Skeletal muscle satellite cell (primary cell): ENCODE data around the gene RIOK3.
A peak's percentile ranks its signal among the peaks of the same experiment; 100 is the strongest.
"Not testable (repeated sequence)": the region's sequence is repeated elsewhere in the genome, so short reads cannot be mapped to it uniquely, and the experiment has no call there.

ENCODE experiments used
- H3K27me3 ChIP-seq: 2 replicates; pipeline ENCODE4 v1.7.0; 2013; ENCODE audit warnings: low read length; ENCODE audit not compliant: control insufficient read depth, insufficient read depth
- H3K36me3 ChIP-seq: 2 replicates; pipeline ENCODE4 v1.7.0; 2013; ENCODE audit warnings: mild to moderate bottlenecking, control low read depth, low read length; ENCODE audit not compliant: insufficient read depth
- H3K4me1 ChIP-seq: 2 replicates; pipeline ENCODE4 v1.7.0; 2013; ENCODE audit warnings: low read length; ENCODE audit not compliant: control insufficient read depth, insufficient read depth
- H3K4me2 ChIP-seq: 2 replicates; pipeline ENCODE4 v1.7.0; 2013; ENCODE audit warnings: mild to moderate bottlenecking, low read length
- H3K4me3 ChIP-seq: 2 replicates; pipeline ENCODE4 v1.7.0; 2013; ENCODE audit warnings: low read length
- H3K9ac ChIP-seq: 2 replicates; pipeline ENCODE4 v1.7.0; 2013; ENCODE audit warnings: mild to moderate bottlenecking, low read depth, low read length, moderate library complexity
- H3K9me3 ChIP-seq: replicated peaks from 2 replicates; pipeline ENCODE4 v1.7.0; 2013; ENCODE audit warnings: mild to moderate bottlenecking, control low read depth, low read length

Gene RIOK3

DNA sequence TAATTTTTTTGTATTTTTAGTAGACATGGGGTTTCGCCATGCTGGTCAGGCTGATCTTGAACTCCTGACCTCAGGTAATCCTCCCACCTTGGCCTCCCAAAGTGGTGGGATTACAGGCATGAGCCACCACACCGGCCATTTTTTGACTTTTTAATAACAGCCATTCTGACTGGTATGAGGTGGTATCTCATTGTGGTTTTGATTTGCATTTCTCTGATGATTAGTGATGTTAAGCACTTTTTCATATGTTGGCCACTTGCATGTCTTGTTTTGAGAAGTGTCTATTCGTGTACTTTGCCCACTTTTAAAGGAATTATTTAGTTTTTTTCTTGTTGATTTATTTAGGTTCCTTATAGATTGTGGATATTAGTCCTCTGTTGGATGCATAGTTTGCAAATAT is 23.5 kb upstream of the RIOK3 start:
- not testable (repeated sequence) for H3K9me3 ChIP-seq, H3K36me3 ChIP-seq, H3K4me3 ChIP-seq, H3K4me2 ChIP-seq, H3K27me3 ChIP-seq, H3K9ac ChIP-seq, H3K4me1 ChIP-seq

DNA sequence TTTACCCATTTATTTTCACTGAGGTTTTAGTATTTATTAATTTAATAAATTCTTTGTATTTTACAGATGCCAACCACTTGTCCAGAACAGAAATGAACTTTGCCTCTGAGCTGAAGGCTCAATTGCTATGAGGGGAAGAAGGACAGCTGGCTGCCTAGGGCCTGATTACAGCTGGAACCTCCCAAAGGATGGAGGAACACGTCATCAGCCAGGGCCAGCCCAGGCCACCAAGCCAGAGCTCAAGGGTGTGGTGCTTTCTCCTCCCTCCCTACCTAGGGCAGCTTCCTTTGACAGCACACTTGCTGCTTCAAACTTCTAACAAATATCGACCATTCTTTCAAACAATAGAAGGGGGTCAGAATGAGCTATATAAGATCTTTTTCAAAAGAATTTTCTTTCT is 19.7 kb upstream of the RIOK3 start:
- no peaks in the 10 kb centered on the region for H3K27me3 ChIP-seq
- no peak overlapping the region for H3K4me2 ChIP-seq

DNA sequence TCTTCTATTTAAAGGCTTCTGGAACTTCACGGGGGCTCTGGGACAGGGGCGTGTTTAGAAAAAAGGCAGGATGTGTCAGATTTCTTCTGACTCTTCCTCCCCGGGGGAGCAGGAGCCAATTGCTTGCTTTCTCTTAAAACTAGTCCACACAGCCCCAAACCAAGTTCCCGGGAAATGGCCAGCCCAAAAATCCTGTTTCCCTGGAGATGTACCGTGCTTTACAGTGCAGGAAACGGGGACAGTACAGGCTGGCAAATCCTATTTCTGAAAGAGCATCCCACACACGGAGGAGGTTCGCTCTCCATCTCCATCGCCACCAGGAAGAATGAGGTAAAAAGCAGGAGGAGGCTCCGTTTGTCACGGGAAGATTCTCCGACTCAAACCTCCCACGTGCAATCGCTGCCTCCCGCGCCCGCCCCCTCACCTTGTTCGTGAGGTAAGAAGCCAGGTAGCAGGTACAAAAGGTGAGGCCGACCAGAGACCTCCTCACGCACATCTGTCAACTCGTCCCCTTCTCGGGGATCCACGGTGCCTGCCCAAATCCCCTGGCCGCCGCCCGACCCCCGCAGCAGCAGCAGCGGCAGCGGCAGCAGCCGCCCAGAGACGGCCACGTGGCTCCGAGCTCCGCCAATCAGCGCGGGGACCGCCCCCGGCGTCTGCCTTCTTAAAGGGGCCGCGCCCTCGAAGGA is 15.6 kb upstream of the RIOK3 start:
- Histone ChIP-seq H3K4me2 (peak overlapping the region; percentile 93), H3K36me3 (no peaks in the 10 kb centered on the region), H3K9me3 (no peaks in the 10 kb centered on the region), H3K9ac (peak overlapping the region; percentile 88), H3K4me1 (peaks cover 11% of the 10 kb centered on the region), H3K4me3 (peak overlapping the region; percentile 98), H3K27me3 (no peaks in the 10 kb centered on the region)

More for the DNA sequence above, 19.7 kb upstream of the RIOK3 start:
- no peak overlapping the region for H3K4me3 ChIP-seq
- no peaks in the 10 kb centered on the region for H3K9me3 ChIP-seq
- peaks cover 7% of the 10 kb centered on the region for H3K4me1 ChIP-seq
- H3K9ac ChIP-seq = no peak overlapping the region
- H3K36me3 ChIP-seq = peaks cover 5% of the 10 kb centered on the region

- Histone ChIP-seq H3K4me2 (peak overlapping the region; percentile 93), H3K4me1 (peaks cover 11% of the 10 kb centered on the region), H3K27me3 (no peaks in the 10 kb centered on the region), H3K4me3 (peak overlapping the region; percentile 98), H3K9ac (peak overlapping the region; percentile 88), H3K36me3 (no peaks in the 10 kb centered on the region), H3K9me3 (no peaks in the 10 kb centered on the region)
Observed at GRCh38 chr18:23438046-23438377, 15.1 kb upstream of the RIOK3 start.

GRCh38 chr18:23438608-23439366 is 14.3 kb upstream of the RIOK3 start:
- Histone ChIP-seq H3K4me3 (no peak overlapping the region), H3K36me3 (no peaks in the 10 kb centered on the region), H3K9me3 (no peaks in the 10 kb centered on the region), H3K4me2 (peak overlapping the region; percentile 93), H3K9ac (no peak overlapping the region), H3K4me1 (peaks cover 11% of the 10 kb centered on the region), H3K27me3 (no peaks in the 10 kb centered on the region)

GRCh38 chr18:23440131-23440530 is 13.0 kb upstream of the RIOK3 start:
- Histone ChIP-seq H3K4me3 (no peak overlapping the region), H3K9me3 (no peaks in the 10 kb centered on the region), H3K4me2 (no peak overlapping the region), H3K9ac (no peak overlapping the region), H3K27me3 (no peaks in the 10 kb centered on the region), H3K4me1 (peaks cover 11% of the 10 kb centered on the region), H3K36me3 (no peaks in the 10 kb centered on the region)

GRCh38 chr18:23442958-23443357 is 10.1 kb upstream of the RIOK3 start:
- H3K36me3 ChIP-seq = no peaks in the 10 kb centered on the region
- H3K4me1 ChIP-seq = peaks cover 8% of the 10 kb centered on the region
- no peak overlapping the region for H3K4me3 ChIP-seq
- no peak overlapping the region for H3K4me2 ChIP-seq
- peaks cover 3% of the 10 kb centered on the region for H3K27me3 ChIP-seq
- H3K9me3 ChIP-seq = no peaks in the 10 kb centered on the region
- no peak overlapping the region for H3K9ac ChIP-seq

DNA sequence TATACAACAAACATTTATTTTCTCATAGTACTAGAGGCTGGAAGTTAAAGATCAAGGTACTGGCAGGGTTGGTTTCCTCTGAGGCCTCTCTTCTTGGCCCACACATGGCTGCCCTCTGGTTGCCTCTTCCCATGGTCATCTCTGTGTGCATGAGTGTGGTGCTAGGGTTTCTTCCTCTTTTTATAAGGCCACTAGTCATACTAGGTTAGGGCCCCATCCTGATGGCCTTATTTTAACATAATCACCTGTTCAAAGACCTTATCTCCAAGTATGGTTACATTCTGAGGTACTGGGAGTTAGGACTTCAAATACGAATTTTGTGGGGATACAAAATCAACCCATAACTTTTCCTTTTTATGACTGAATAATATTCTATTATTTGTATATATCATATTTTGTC is 4.8 kb upstream of the RIOK3 start:
- Histone ChIP-seq H3K4me3 (no peak overlapping the region), H3K4me1 (peaks cover 7% of the 10 kb centered on the region), H3K9ac (no peak overlapping the region), H3K27me3 (peaks cover 3% of the 10 kb centered on the region), H3K9me3 (no peaks in the 10 kb centered on the region), H3K36me3 (no peaks in the 10 kb centered on the region), H3K4me2 (no peak overlapping the region)

DNA sequence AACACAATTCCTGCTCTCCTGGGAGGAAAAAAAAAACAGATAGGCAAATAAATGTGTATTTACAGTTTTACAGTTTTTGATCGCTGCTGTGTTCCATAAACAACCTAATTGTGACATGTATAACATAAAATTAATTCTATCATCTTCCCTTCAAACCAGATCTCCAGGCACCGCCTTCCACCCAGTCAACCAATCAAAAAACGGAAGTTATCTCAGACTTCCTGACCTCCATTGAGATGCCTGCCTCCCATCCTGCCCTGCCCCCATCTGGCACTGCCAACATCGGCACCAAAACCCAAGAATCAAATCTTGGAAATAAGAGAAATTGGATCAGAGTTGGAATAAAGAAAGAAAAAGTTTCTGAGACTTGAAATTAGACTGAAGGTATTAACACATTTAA is 3.1 kb upstream of the RIOK3 start:
- Histone ChIP-seq H3K9ac (no peak overlapping the region), H3K27me3 (peaks cover 3% of the 10 kb centered on the region), H3K4me1 (peaks cover 14% of the 10 kb centered on the region), H3K4me2 (no peak overlapping the region), H3K36me3 (no peaks in the 10 kb centered on the region), H3K9me3 (no peaks in the 10 kb centered on the region), H3K4me3 (no peak overlapping the region)

GRCh38 chr18:23451011-23451410 is 2.1 kb upstream of the RIOK3 start:
- H3K4me3 ChIP-seq = no peak overlapping the region
- no peak overlapping the region for H3K9ac ChIP-seq
- no peaks in the 10 kb centered on the region for H3K36me3 ChIP-seq
- peaks cover 3% of the 10 kb centered on the region for H3K27me3 ChIP-seq
- H3K4me1 ChIP-seq = peaks cover 16% of the 10 kb centered on the region
- no peak overlapping the region for H3K4me2 ChIP-seq
- no peaks in the 10 kb centered on the region for H3K9me3 ChIP-seq

GRCh38 chr18:23451491-23451890 is 1.6 kb upstream of the RIOK3 start:
- H3K4me3 ChIP-seq = no peak overlapping the region
- no peaks in the 10 kb centered on the region for H3K9me3 ChIP-seq
- H3K4me2 ChIP-seq = no peak overlapping the region
- peaks cover 16% of the 10 kb centered on the region for H3K4me1 ChIP-seq
- no peak overlapping the region for H3K9ac ChIP-seq
- H3K27me3 ChIP-seq = peaks cover 3% of the 10 kb centered on the region
- peaks cover 2% of the 10 kb centered on the region for H3K36me3 ChIP-seq

GRCh38 chr18:23452347-23452727 is 750 bp upstream of the RIOK3 start:
- Histone ChIP-seq H3K4me2 (peak overlapping the region; percentile 96), H3K36me3 (peaks cover 9% of the 10 kb centered on the region), H3K4me3 (peak overlapping the region; percentile 99), H3K27me3 (peaks cover 3% of the 10 kb centered on the region), H3K9me3 (no peaks in the 10 kb centered on the region), H3K4me1 (peaks cover 16% of the 10 kb centered on the region), H3K9ac (peak overlapping the region; percentile 99)
